ENCODE data around the gene SRR.

GRCh38 chr17:2369039-2369438 lies 65.3 kb downstream of the SRR start:
- no peak for TF ChIP-seq CTCF (IDR thresholded peaks at IDR 0.05; ENCODE audit: insufficient read depth, low read length, poor library complexity, severe bottlenecking)
- TF ChIP-seq EZH2phosphoT487 (conservative IDR thresholded peaks at IDR 0.05; ENCODE audit: low read length) = no peak
